G401 (cell line): ENCODE measurements around the gene VTI1A. TPM values are rescaled to one million over a fixed set of nuclear protein-coding genes. Genes with fewer than 3 reads are reported as not detected.

ENCODE experiments used
- DNase-seq: peaks from one replicate; pipeline ENCODE4 v3.0.0-alpha.2; 2015; ENCODE audit warnings: low spot score
- in situ Hi-C: cut with HindIII; loops from 2 replicates; pipeline ENCODE4 v1.10.0; 2016; ENCODE audit warnings: low sequenced_read_pairs, mixed read lengths
- total RNA-seq: library from RNA; depleted of rRNA; stranded (reverse); fragments of >200 nt; shearing (Covaris generic); gene quantifications from 2 replicates; pipeline ENCODE4 v1.2.3, GENCODE V29; 2014

The VTI1A gene
- total RNA-seq, 1 experiment from 2014 or later: 30.5 TPM

DNA sequence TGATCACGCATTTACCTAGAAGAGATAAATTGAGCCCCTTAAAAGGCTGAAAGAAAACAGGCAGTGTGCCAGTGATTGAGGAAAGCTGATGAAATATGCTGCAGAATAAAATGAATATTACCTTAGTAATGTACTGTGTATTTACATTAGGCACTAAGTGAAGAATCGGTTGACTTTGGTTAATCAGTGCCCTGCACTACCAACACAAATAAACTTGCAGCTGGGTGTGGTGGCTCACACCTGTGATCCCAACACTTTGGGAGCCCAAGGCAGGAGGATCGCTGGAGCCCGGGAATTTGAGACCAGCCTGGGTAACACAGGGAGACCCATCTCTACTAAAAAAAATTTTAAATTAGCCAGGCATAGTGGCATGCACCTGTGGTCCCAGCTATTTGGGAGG lies 354.7 kb downstream of the VTI1A start:
- no peak for DNase-seq

GRCh38 chr10:112802411-112803022 lies 355.5 kb downstream of the VTI1A start:
- DNase-seq: no peak
- in situ Hi-C loops: no loop called here

More for the DNA sequence above, 354.7 kb downstream of the VTI1A start:
- in situ Hi-C loops: no loop called here

DNA sequence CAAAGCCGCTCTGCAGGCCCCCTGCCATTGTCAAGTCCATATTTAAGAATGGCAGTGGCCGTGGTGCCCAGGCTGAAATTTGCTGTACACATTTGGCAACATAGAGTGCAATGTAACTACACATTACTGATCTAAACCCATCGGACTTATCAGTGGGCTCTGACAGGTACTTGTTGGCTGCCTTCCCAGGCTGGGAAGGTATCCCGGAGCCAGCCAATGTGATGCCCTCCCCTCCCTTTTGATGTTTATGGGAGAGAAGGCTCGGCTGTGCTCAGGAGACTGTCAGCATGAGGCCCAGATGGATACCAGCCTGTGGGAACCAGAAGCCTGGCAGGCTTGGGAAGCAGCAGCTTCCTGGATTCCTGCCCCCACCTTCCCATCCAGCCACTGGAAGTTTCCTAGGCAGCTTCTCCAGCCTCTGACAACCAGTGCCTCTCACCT lies 357.0 kb downstream of the VTI1A start:
- DNase-seq: peak; percentile 94
- in situ Hi-C loops: no loop called here

GRCh38 chr10:112805254-112805590 lies 358.2 kb downstream of the VTI1A start:
- in situ Hi-C loops: no loop called here
- no peak for DNase-seq

DNA sequence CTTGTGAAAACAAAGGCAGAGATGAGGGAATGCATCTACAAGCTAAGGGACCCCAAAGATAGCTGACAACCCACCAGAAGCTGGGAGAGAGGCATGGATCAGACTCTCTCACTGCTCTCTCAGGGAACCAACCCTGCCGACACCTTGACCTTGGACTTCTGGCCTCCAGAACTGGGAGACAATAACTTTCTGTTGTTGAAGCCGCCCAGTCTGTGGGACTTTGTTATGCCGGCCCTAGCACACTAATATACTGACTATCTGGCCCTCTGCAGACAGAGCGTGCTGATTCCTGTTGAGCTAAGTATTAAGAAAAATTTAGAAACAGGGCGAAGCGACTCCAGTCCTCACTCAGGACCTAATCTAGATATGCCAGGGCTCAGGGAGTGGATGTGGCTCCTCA lies 358.7 kb downstream of the VTI1A start:
- DNase-seq: no peak
- in situ Hi-C loops: no loop called here

DNA sequence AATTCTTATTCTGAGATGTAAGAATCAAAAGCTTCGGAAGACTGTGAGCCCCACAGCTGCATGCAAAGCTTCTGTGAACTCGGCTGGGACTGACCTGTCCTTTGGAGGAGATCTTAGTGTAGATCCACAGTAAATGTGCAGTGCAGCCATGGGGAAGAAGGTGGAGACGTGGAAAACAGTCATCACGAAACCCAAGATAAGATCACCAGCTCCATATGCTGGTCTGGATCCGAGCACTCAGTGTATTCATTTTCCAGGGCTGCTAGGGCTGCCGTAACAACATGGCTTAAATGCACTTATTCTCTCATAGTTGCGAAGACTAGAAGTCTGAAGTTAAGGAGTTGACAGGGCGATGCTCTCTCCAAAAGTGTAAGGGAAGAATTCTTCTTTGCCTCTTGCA lies 360.0 kb downstream of the VTI1A start:
- in situ Hi-C loops: no loop called here
- DNase-seq: no peak

GRCh38 chr10:112809736-112810135 lies 362.7 kb downstream of the VTI1A start:
- no peak for DNase-seq

GRCh38 chr10:112810711-112811151 lies 363.7 kb downstream of the VTI1A start:
- DNase-seq: no peak
- in situ Hi-C loops: no loop called here

More at GRCh38 chr10:112809736-112810135, 362.7 kb downstream of the VTI1A start:
- in situ Hi-C loops: no loop called here

DNA sequence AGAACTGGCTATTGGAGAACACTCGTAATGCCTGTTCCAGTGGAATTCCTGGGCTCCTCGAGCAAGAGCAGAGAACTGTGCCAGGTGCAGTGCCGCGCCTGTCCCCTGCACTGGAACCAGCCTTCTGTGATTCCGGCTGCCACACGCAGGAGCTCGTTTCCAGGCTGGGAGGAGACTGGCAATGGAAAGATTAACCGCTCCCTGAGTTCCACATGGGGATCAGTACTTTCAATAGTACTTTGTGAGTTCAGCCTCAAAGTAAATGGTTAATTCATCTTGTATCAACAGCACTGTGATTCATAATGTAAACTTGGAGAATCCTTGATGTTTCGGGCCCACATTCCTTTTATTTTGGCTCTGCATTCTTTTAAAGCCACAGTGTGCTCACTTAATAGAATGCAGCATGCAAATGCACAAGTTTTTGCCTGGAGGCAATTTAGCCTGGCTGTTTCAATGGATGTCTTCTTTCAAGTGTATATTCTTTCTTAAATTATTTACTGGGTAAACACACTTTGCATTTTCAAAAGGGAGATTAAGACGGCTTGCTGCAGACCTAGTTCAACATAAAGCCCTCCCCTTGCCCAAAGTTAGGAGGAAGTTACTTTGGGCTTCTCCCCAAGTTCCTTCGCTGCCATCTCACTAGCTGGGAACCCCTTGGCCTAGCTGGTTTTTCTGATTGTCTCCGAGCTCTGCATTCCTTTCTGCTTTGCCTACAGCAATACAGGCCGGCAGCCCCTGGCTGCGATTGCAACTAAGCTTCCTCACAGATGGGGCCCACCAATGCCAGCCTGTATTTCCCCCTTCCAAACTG lies 364.9 kb downstream of the VTI1A start:
- in situ Hi-C loops: no loop called here
- DNase-seq: no peak

DNA sequence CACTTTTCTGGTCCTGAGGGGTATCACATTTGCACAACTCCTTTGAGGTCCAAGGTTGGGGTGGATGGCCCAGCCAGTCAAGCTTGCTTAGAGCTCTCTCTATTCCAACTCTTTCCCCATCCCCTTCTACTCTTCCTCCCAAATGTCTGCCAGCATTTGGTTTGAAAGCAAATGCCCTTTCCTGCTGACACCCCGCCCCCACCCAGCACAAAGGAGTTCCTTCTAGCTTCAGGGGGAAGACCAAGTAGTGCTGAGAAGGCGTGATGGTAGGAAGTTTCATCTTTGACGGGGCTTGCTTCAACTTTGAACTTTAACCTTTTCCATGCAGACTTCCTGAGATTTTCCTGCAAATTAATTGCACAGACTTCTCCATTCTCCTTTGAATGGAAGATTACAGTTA lies 365.6 kb downstream of the VTI1A start:
- in situ Hi-C loops: no loop called here

GRCh38 chr10:112813866-112814591 lies 367.0 kb downstream of the VTI1A start:
- in situ Hi-C loops: no loop called here
- no peak for DNase-seq

More for the DNA sequence above, 365.6 kb downstream of the VTI1A start:
- DNase-seq: no peak

DNA sequence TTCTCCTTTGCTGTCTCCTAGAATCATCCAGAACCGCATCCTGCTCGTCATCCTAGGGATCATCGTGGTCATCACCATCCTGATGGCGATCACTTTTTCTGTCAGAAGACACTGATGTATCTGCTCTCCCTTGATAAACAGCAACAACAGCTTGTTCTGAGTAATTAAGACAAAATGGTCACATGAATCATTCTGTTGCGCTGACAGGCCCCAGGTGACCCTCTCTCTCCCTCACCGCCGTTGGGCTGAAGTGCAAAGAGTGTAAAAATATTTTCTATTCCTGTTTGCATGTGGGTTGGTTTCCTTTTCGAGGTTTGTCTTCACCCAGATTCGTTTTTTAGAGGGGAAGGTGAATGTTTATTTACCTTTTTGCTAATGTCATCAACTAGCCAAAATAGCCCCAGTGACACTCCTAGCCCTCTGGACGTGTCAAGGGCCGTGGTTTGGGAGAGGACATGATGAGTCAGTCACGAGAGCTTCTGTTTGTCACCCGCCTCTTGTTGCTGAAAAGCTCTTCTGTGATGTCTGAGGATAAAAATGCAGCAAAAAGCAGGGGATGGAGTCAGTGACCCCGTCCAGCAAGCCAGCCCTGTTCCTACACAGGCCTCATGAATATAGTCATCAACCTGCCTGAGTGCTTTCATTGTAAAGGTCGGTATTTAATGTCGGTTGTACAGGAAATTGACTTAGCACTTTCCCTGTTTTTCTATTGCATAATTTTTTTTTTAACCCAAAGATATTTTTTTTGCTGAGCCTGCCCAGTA lies 368.4 kb downstream of the VTI1A start:
- DNase-seq: no peak
- in situ Hi-C loops: no loop called here

DNA sequence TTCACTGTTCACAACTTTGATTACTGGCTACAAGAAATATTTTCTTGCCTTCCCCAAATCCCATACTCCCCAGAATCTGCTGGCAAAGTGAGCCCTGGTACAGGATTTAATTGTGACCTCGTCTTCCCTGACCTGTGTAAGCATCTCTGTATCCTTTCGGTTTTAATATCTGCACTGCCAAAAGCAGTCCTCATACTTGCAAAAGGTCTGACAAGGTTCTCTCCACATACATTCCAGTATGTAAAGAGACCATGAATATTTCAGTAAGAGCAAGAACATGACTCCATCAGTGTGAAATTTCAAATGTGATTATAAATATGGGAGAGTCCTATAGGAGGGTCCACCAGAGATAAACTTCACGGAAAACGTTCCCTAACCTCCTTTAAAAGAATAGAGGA lies 369.0 kb downstream of the VTI1A start:
- in situ Hi-C loops: no loop called here
- DNase-seq: no peak

- in situ Hi-C loops: no loop called here
- no peak for DNase-seq
Observed at GRCh38 chr10:112816891-112817290, 369.9 kb downstream of the VTI1A start.

GRCh38 chr10:112817981-112818777 lies 371.2 kb downstream of the VTI1A start:
- no peak for DNase-seq
- in situ Hi-C loops: no loop called here

DNA sequence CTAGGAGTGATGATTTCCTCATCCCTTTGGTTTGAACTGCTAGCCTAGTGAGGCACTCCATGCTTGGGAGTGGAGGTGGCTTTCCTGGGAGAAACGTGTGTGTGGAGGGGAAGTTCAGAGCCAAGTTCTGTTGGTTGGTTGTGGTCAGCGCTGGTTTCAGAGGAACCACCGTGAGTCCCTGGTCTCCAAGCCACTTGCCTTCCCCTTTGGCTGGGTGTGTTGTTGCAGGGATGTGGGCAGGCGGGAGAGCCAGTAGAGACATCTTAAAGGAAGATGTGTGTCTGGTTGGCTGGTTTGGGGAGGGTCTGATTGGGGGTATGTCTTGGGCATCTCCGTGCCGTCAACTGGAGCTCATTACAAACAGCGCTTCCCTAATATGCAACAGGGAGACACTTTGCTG lies 372.2 kb downstream of the VTI1A start:
- in situ Hi-C loops: no loop called here
- DNase-seq: no peak

- in situ Hi-C loops: no loop called here
Observed at GRCh38 chr10:112820320-112820719, 373.3 kb downstream of the VTI1A start.

DNA sequence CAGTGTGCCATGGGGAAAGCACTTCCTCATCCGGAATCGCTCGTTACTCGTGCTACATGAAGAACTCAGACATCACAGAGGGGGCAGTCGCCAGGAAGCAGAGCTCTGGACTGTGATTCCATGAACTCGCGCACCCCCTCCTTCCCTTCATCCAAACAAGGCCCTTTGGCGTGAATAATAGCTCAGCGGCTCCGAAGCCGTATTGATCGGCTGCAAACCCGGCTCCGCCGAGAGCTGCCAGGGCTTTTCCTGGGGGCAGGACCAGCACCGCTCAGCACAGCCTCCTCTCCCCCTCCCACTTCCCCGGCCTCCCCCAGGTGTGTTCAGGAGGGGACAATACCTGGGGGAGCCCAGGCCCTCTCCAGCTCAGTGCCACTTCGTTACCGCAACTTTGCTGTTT lies 374.0 kb downstream of the VTI1A start:
- in situ Hi-C loops: no loop called here

More at GRCh38 chr10:112820320-112820719, 373.3 kb downstream of the VTI1A start:
- no peak for DNase-seq

DNA sequence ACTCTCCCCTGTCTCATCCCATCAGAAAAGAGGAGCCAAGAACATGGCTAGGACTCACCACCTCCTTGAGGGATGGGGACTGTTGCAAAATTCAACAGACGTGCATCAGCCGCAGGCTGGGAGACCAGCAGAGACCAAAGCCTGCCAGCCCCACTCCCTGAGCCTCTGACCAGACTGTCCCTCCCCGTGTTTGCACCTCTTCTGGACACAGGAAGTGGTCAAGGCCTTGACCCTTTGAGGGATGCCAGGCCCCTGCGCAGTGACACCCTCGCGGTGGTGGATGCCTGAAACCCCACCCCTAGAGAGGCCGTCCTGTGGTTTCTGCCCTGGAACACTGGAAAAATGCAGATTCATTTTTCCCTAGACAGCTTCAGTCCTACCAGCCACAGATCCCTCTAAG lies 374.6 kb downstream of the VTI1A start:
- no peak for DNase-seq
- in situ Hi-C loops: no loop called here

More for the DNA sequence above, 374.0 kb downstream of the VTI1A start:
- no peak for DNase-seq
